GM12878 (cell line): ENCODE data around the gene TMEM184C. TPM values are rescaled to one million over a fixed set of nuclear protein-coding genes. Genes with fewer than 3 reads are reported as not detected.

Experiments used
- ATAC-seq: fragments of 200-7000 bp; cut with Tn5 transposase; 3 replicates; pipeline ENCODE4 v1.9.1; 2020; ENCODE audit warnings: mild to moderate bottlenecking, moderate library complexity
- BruUV-seq: library from RNA; stranded (reverse); fragments of 400-500 nt; replicated peaks from 2 replicates; lab custom pipeline; 2021; lab: Mats Ljungman, UMichigan
- CTCF ChIA-PET: fragments of 300-600 bp; sonication (Branson Sonifier 250); formaldehyde crosslinking; extraction: SDS; loops from one replicate; lab custom pipeline; 2021; ENCODE audit warnings: inconsistent platforms; lab: Yijun Ruan, JAX
- POLR2A ChIA-PET: fragments of 350-600 bp; formaldehyde crosslinking; extraction: SDS; loops from one replicate; lab custom pipeline; 2021; ENCODE audit warnings: inconsistent platforms; lab: Charles Lee
- RAD21 ChIA-PET: fragments of 300-600 bp; sonication (Branson Sonifier 250); formaldehyde crosslinking; loops from one replicate; lab custom pipeline; 2023; ENCODE audit warnings: antibody characterized with exemption; ENCODE audit not compliant: unreplicated experiment; lab: Charles Lee
- SMC1A ChIA-PET: fragments of 300-600 bp; sonication (Branson Sonifier 250); formaldehyde crosslinking; loops from one replicate; lab custom pipeline; 2023; ENCODE audit not compliant: unreplicated experiment, uncharacterized antibody; lab: Charles Lee
- DNase-seq: peaks from one replicate; pipeline ENCODE4 v3.0.0-alpha.2; 2011; ENCODE audit warnings: low read depth, low spot score
- FAIRE-seq: peaks from 3 replicates; lab custom pipeline; 2011; peaks lifted over from hg19 to GRCh38; lab: Jason Lieb, UNC
- H2AFZ ChIP-seq: 2 replicates; pipeline ENCODE4 v1.6.0; 2011; ENCODE audit warnings: low read depth, low read length, control low read depth; ENCODE audit not compliant: control insufficient read depth
- H3K27ac ChIP-seq: 2 replicates; pipeline ENCODE4 v1.5.1; 2011; ENCODE audit warnings: control low read depth; ENCODE audit not compliant: control insufficient read depth, insufficient read depth
- H3K27me3 ChIP-seq, 2 experiments: replicated peaks in 1 of 2; 2 replicates each; pipeline versions ENCODE4 v1.6.0 to v1.6.1; 2011; ENCODE audit warnings: low read length in 1 of 2; ENCODE audit not compliant: control insufficient read depth in 2 of 2, insufficient read depth in 2 of 2
- H3K36me3 ChIP-seq, 2 experiments: 2 replicates each; pipeline ENCODE4 v1.5.1; 2011; ENCODE audit warnings: low read length in 1 of 2; ENCODE audit not compliant: control insufficient read depth in 2 of 2, insufficient read depth in 2 of 2
- H3K4me1 ChIP-seq: 2 replicates; pipeline ENCODE4 v1.6.1; 2011; ENCODE audit warnings: mild to moderate bottlenecking, low read length, moderate library complexity, mixed read lengths; ENCODE audit not compliant: control insufficient read depth, insufficient read depth
- H3K4me2 ChIP-seq: 2 replicates; pipeline ENCODE4 v1.6.0; 2011; ENCODE audit warnings: control low read depth; ENCODE audit not compliant: control insufficient read depth, insufficient read depth
- H3K4me3 ChIP-seq: fragments of 200-600 bp; sonication (generic); 2 replicates; pipeline ENCODE4 v1.5.1; 2016
- H3K79me2 ChIP-seq: 2 replicates; pipeline ENCODE4 v1.6.0; 2011; ENCODE audit warnings: low read length; ENCODE audit not compliant: control insufficient read depth, insufficient read depth
- H3K9ac ChIP-seq: 2 replicates; pipeline ENCODE4 v1.8.0; 2011; ENCODE audit warnings: low read length, control low read depth, mixed read lengths; ENCODE audit not compliant: control insufficient read depth, insufficient read depth
- H3K9me3 ChIP-seq: replicated peaks from 3 replicates; pipeline ENCODE4 v1.5.1; 2011; ENCODE audit warnings: mild to moderate bottlenecking, low read length; ENCODE audit not compliant: control insufficient read depth, insufficient read depth
- H4K20me1 ChIP-seq: 2 replicates; pipeline ENCODE4 v1.6.0; 2011; ENCODE audit not compliant: control insufficient read depth, insufficient read depth
- ATF7 ChIP-seq: fragments of 450-650 bp; IDR thresholded peaks from 2 replicates; pipeline ENCODE4 v1.6.1; 2016; ENCODE audit warnings: low read depth, mild to moderate bottlenecking
- FOS ChIP-seq: IDR thresholded peaks from 3 replicates; pipeline ENCODE4 v1.6.1; 2011; ENCODE audit warnings: borderline replicate concordance; ENCODE audit not compliant: insufficient read length; ENCODE audit errors: extremely low read depth
- PAX5 ChIP-seq: IDR thresholded peaks from 2 replicates; pipeline ENCODE4 v1.6.1; 2011; ENCODE audit warnings: low read depth, low read length, borderline replicate concordance
- TCF12 ChIP-seq: IDR thresholded peaks from 2 replicates; pipeline ENCODE4 v1.6.1; 2011; ENCODE audit warnings: low read depth, mild to moderate bottlenecking, low read length
- WGBS: methylation state at CpG from one replicate; pipeline ENCODE4 v1.1.6; 2016; ENCODE audit warnings: low lambda C conversion rate; ENCODE audit not compliant: insufficient replicate concordance, insufficient coverage; ENCODE audit errors: missing lambda C conversion rate; 5-methylcytosine and 5-hydroxymethylcytosine counted together
- in situ Hi-C: fragments of 300-500 bp; cut with MboI; formaldehyde crosslinking; loops from 9 replicates; pipeline ENCODE4 v1.14.3; 2018; ENCODE audit warnings: mixed read lengths
- intact Hi-C: fragments of 100-400 bp; cut with micrococcal nuclease; formaldehyde crosslinking; loops from one replicate; pipeline ENCODE4 v1.14.2; 2022; ENCODE audit not compliant: unreplicated experiment
- polyA plus RNA-seq, 11 experiments: library from polyadenylated mRNA; depleted of rRNA in 4 of 11; unstranded in 6 of 11; stranded (reverse) in 5 of 11; fragments of >200 nt; fragmentation: Nextera tagmentation in 4 of 11; fragmentation: Illumina TruSeq in 1 of 11; extraction: Ambion mirVana in 4 of 11; extraction: Trizol in 1 of 11; gene quantifications; 1 replicate in 1 of 11; 2 replicates in 10 of 11; pipeline versions ENCODE4 v1.2.1 to v1.2.3, GENCODE V29; 2011 to 2016; ENCODE audit warnings: inconsistent platforms in 2 of 11, missing spikeins in 2 of 11, low read depth in 1 of 11
- total RNA-seq, 4 experiments: library from RNA; depleted of rRNA in 3 of 4; stranded (reverse); fragments of >200 nt in 3 of 4; fragmentation: Illumina TruSeq in 1 of 4; extraction: Trizol in 1 of 4; gene quantifications; 2 replicates each; pipeline versions ENCODE4 v1.2.1 to v1.2.3, GENCODE V29; 2013 to 2021
- TF ChIP-seq, protein P1 (sequence below): IDR thresholded peaks from 2 replicates; pipeline ENCODE4 v1.6.1; 2012; ENCODE audit warnings: improper control_type of control experiment, low read depth, low read length; ENCODE audit not compliant: insufficient replicate concordance

TMEM184C gene
- total and polyA plus RNA-seq, 10 of the 15 experiments (the other 5 are each of a cell fraction or from before 2014, with no cell fraction given), result 3.4 to 22.6 (median 18.2) TPM

DNA sequence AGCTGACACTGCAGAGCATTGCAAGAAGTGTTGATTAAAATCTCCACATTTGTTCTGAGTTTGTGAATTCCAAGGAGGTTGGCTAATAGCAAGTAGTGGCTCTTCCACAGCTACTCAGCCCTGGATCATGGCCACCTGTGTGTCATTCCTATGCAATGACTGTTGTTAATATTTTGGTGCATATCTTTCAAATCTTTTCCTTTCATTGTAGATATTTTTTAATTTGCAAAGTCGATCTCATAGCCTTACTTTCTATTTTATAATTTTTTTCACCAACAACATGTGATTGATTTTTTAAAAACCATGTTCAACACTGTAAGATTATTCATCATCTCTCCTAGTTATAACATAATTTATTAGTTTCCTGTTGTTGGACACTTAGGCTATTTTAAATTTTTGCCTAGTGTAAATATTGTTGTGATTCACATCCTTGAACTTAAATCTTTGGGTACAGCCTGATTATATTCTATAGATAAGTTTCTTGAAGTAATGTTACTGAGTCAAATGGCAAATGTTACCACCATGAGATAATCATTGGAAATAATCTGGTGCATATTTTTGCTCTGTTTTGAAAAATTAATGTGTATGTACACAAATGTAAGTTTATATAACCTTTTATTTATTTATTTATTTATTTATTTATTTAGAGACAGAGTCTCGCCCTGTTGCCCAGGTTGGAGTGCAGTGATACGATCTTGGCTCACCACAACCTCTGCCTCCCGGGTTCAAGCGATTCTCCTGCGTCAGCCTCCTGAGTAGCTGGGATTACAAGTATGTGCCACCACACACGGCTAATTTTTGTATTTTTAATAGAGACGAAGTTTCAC is 97.6 kb downstream of the TMEM184C start:
- intact Hi-C loops, result no loop called here
- H3K9me3 ChIP-seq, result no peaks in the 10 kb centered on the region
- in situ Hi-C loops, result no loop called here
- H4K20me1 ChIP-seq, result no peaks in the 10 kb centered on the region
- no peak overlapping the region for H2AFZ ChIP-seq
- CTCF ChIA-PET, result interaction anchor here (1.9 to 10.7 kb wide), 3 partner anchors 10 to 151 kb away, joined by 5 to 343 read pairs (median 5); no protein-coding TSS in a partner anchor
- no peaks in the 10 kb centered on the region for H3K36me3 ChIP-seq
- H3K4me1 ChIP-seq, result peaks cover 18% of the 10 kb centered on the region
- BruUV-seq, result no TSS peak
- no peak overlapping the region for H3K4me2 ChIP-seq
- no peak for ATAC-seq
- no peak for DNase-seq
- RAD21 ChIA-PET, result no interaction called here
- H3K27ac ChIP-seq, result no peak overlapping the region
- no peak for FAIRE-seq
- H3K79me2 ChIP-seq, result no peaks in the 10 kb centered on the region
- POLR2A ChIA-PET, result no interaction called here
- H3K9ac ChIP-seq, result no peak overlapping the region
- SMC1A ChIA-PET, result interaction anchor here (1.4 to 8.1 kb wide), 5 partner anchors 9 to 149 kb away, joined by 4 to 251 read pairs (median 6); partner anchors contain the start of genes ARHGAP10 and TMEM184C
- no peak for TF ChIP-seq FOS
- TF ChIP-seq ATF7, result no peak
- TF ChIP-seq, protein P1, sequence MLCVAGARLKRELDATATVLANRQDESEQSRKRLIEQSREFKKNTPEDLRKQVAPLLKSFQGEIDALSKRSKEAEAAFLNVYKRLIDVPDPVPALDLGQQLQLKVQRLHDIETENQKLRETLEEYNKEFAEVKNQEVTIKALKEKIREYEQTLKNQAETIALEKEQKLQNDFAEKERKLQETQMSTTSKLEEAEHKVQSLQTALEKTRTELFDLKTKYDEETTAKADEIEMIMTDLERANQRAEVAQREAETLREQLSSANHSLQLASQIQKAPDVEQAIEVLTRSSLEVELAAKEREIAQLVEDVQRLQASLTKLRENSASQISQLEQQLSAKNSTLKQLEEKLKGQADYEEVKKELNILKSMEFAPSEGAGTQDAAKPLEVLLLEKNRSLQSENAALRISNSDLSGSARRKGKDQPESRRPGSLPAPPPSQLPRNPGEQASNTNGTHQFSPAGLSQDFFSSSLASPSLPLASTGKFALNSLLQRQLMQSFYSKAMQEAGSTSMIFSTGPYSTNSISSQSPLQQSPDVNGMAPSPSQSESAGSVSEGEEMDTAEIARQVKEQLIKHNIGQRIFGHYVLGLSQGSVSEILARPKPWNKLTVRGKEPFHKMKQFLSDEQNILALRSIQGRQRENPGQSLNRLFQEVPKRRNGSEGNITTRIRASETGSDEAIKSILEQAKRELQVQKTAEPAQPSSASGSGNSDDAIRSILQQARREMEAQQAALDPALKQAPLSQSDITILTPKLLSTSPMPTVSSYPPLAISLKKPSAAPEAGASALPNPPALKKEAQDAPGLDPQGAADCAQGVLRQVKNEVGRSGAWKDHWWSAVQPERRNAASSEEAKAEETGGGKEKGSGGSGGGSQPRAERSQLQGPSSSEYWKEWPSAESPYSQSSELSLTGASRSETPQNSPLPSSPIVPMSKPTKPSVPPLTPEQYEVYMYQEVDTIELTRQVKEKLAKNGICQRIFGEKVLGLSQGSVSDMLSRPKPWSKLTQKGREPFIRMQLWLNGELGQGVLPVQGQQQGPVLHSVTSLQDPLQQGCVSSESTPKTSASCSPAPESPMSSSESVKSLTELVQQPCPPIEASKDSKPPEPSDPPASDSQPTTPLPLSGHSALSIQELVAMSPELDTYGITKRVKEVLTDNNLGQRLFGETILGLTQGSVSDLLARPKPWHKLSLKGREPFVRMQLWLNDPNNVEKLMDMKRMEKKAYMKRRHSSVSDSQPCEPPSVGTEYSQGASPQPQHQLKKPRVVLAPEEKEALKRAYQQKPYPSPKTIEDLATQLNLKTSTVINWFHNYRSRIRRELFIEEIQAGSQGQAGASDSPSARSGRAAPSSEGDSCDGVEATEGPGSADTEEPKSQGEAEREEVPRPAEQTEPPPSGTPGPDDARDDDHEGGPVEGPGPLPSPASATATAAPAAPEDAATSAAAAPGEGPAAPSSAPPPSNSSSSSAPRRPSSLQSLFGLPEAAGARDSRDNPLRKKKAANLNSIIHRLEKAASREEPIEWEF, result no peak
- TF ChIP-seq TCF12, result no peak
- TF ChIP-seq PAX5, result no peak
- no peaks in the 10 kb centered on the region for H3K27me3 ChIP-seq
- H3K4me3 ChIP-seq, result no peak overlapping the region
- 76% methylated on average over 8 of the region's 8 CpGs for WGBS
